A673 (cell line): ENCODE results near the gene SOX15. TPM values are rescaled to one million over a fixed set of nuclear protein-coding genes. Genes with fewer than 3 reads are reported as not detected.
A peak's percentile ranks its signal among the peaks of the same experiment; 100 is the strongest.

Experiments used
- BruUV-seq: library from RNA; stranded (reverse); fragments of 400-500 nt; replicated peaks from 2 replicates; lab custom pipeline; 2021; lab: Mats Ljungman, UMichigan
- CTCF ChIA-PET: fragments of 300-600 bp; sonication (Branson Sonifier 250); formaldehyde crosslinking; loops from one replicate; lab custom pipeline; 2022; ENCODE audit warnings: antibody characterized with exemption; lab: Charles Lee
- POLR2A ChIA-PET: fragments of 300-600 bp; sonication (Branson Sonifier 250); formaldehyde crosslinking; loops from one replicate; lab custom pipeline; 2022; ENCODE audit warnings: antibody characterized with exemption; ENCODE audit not compliant: low non-redundant PET; lab: Charles Lee
- DNase-seq: peaks from one replicate; pipeline ENCODE4 v3.0.0-alpha.2; 2015; ENCODE audit warnings: low spot score
- H3K27ac ChIP-seq: fragments of 200-600 bp; sonication (generic); 2 replicates; pipeline ENCODE4 v1.5.1; 2016; ENCODE audit warnings: mixed run types, low read depth, mild to moderate bottlenecking, mixed read lengths, antibody characterized with exemption, low read length; ENCODE audit not compliant: poor library complexity, severe bottlenecking
- H3K27me3 ChIP-seq: fragments of 200-600 bp; sonication (generic); replicated peaks from 2 replicates; pipeline ENCODE4 v1.6.1; 2017; ENCODE audit warnings: mixed run types, low read depth, mild to moderate bottlenecking, mixed read lengths, antibody characterized with exemption, low read length; ENCODE audit not compliant: insufficient read depth, poor library complexity
- H3K36me3 ChIP-seq: fragments of 200-600 bp; sonication (generic); 2 replicates; pipeline ENCODE4 v1.6.1; 2016; ENCODE audit warnings: mixed run types, mild to moderate bottlenecking, mixed read lengths, antibody characterized with exemption, low read length; ENCODE audit not compliant: insufficient read depth, poor library complexity, severe bottlenecking
- H3K4me1 ChIP-seq: fragments of 200-600 bp; sonication (generic); 2 replicates; pipeline ENCODE4 v1.6.1; 2017; ENCODE audit warnings: mixed run types, mild to moderate bottlenecking, mixed read lengths, antibody characterized with exemption, low read length; ENCODE audit not compliant: insufficient read depth, poor library complexity, severe bottlenecking
- H3K4me3 ChIP-seq: fragments of 200-600 bp; sonication (generic); 2 replicates; pipeline ENCODE4 v1.5.1; 2016; ENCODE audit warnings: low read depth, mixed run types, mild to moderate bottlenecking, mixed read lengths, low read length; ENCODE audit not compliant: poor library complexity, severe bottlenecking
- H3K9me3 ChIP-seq: fragments of 200-600 bp; sonication (generic); 2 replicates; pipeline ENCODE4 v1.6.1; 2016; ENCODE audit warnings: mixed run types, low read depth, mild to moderate bottlenecking, mixed read lengths, antibody characterized with exemption, low read length; ENCODE audit not compliant: poor library complexity, severe bottlenecking
- EZH2 ChIP-seq: fragments of 200-600 bp; sonication (generic); IDR thresholded peaks from 2 replicates; pipeline ENCODE4 v1.6.1; 2017; ENCODE audit warnings: borderline replicate concordance, low read depth, mild to moderate bottlenecking, mixed read lengths, antibody characterized with exemption, low read length; ENCODE audit not compliant: poor library complexity, severe bottlenecking
- intact Hi-C: fragments of 100-400 bp; cut with micrococcal nuclease; formaldehyde crosslinking; loops from one replicate; pipeline ENCODE4 v1.10.0; 2022; ENCODE audit not compliant: unreplicated experiment
- total RNA-seq: library from RNA; stranded (reverse); gene quantifications from 2 replicates; pipeline ENCODE4 v1.2.3, GENCODE V29; 2021
- TF ChIP-seq, protein P1 (sequence below): fragments of 300-800, 200-600 bp; sonication (generic); conservative IDR thresholded peaks from 2 replicates; pipeline ENCODE4 v1.5.1; 2017; ENCODE audit warnings: low read depth, mild to moderate bottlenecking, antibody characterized with exemption, low read length, moderate library complexity, mixed read lengths

SOX15 gene
- total RNA-seq, 1 experiment from 2014 or later: 1.3 TPM

- no peaks in the 10 kb centered on the region for H3K9me3 ChIP-seq
- no peaks in the 10 kb centered on the region for H3K27me3 ChIP-seq
- TF ChIP-seq, protein P1, sequence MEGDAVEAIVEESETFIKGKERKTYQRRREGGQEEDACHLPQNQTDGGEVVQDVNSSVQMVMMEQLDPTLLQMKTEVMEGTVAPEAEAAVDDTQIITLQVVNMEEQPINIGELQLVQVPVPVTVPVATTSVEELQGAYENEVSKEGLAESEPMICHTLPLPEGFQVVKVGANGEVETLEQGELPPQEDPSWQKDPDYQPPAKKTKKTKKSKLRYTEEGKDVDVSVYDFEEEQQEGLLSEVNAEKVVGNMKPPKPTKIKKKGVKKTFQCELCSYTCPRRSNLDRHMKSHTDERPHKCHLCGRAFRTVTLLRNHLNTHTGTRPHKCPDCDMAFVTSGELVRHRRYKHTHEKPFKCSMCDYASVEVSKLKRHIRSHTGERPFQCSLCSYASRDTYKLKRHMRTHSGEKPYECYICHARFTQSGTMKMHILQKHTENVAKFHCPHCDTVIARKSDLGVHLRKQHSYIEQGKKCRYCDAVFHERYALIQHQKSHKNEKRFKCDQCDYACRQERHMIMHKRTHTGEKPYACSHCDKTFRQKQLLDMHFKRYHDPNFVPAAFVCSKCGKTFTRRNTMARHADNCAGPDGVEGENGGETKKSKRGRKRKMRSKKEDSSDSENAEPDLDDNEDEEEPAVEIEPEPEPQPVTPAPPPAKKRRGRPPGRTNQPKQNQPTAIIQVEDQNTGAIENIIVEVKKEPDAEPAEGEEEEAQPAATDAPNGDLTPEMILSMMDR: 0 out of 2 replicates have a peak, but pooled peaks have one; percentile 12
- no peak for TF ChIP-seq EZH2
- BruUV-seq: no TSS peak
- no peak overlapping the region for H3K27ac ChIP-seq
- peak; percentile 36 for DNase-seq
- ChIA-PET POLR2A (no interaction called here), CTCF (interaction anchor here (0.6 to 1.0 kb wide), 3 partner anchors 54 to 83 kb away, joined by 3 to 5 read pairs (median 3); partner anchors contain the start of genes TP53 and WRAP53)
- no peaks in the 10 kb centered on the region for H3K4me1 ChIP-seq
- no peaks in the 10 kb centered on the region for H3K36me3 ChIP-seq
- intact Hi-C loops: no loop called here
- H3K4me3 ChIP-seq: no peak overlapping the region
Observed at GRCh38 chr17:7633093-7633492, 43.2 kb upstream of the SOX15 start.

DNA sequence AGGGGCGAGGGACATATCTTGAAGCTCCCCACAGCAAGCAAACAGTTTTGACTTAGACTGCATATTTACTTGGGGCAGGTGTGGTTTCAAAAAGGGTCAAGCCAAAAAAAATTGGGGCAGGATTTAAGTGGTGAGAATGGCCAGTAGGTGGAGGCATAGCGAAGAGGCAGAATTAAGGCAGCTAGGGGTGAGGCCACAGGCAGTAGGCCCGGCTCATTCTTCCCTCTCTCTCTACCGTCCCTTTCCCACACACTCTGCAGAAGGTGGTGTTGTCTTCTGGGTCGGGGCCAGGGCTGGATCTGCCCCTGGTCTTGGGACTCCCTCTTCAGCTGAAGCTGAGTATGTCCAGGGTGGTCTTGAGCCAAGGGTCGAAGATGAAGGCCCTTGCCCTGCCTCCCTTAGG lies 42.6 kb upstream of the SOX15 start:
- TF ChIP-seq, protein P1: peak; percentile 59
- TF ChIP-seq EZH2: no peak
- ChIA-PET POLR2A (no interaction called here), CTCF (interaction anchor here (0.6 to 1.0 kb wide), 3 partner anchors 54 to 84 kb away, joined by 3 to 5 read pairs (median 3); partner anchors contain the start of genes TP53 and WRAP53)
- intact Hi-C loops: no loop called here
- Histone ChIP-seq H3K27me3 (no peaks in the 10 kb centered on the region), H3K4me1 (no peaks in the 10 kb centered on the region), H3K27ac (no peak overlapping the region), H3K4me3 (no peak overlapping the region), H3K36me3 (no peaks in the 10 kb centered on the region), H3K9me3 (no peaks in the 10 kb centered on the region)
- no TSS peak for BruUV-seq
- DNase-seq: peak; percentile 58

- ChIA-PET POLR2A (interaction anchor here (0.5 kb wide), 1 partner anchor 14 kb away, joined by 3 read pairs; no protein-coding TSS in a partner anchor), CTCF (interaction anchor here (1.0 kb wide), 1 partner anchor 56 kb away, joined by 5 read pairs; the partner anchor contains the start of gene WRAP53)
- Histone ChIP-seq H3K4me3 (no peak overlapping the region), H3K27me3 (no peaks in the 10 kb centered on the region), H3K27ac (no peak overlapping the region), H3K4me1 (no peaks in the 10 kb centered on the region), H3K9me3 (no peaks in the 10 kb centered on the region), H3K36me3 (no peaks in the 10 kb centered on the region)
- intact Hi-C loops: no loop called here
- TF ChIP-seq, protein P1: no peak
- TF ChIP-seq EZH2: no peak
- BruUV-seq: no TSS peak
- DNase-seq: no peak
Observed at GRCh38 chr17:7631398-7632380, 41.8 kb upstream of the SOX15 start.
